ENCODE measurements around the gene SERPINF2. TPM values are rescaled to one million over a fixed set of nuclear protein-coding genes. Genes with fewer than 3 reads are reported as not detected.

Gene SERPINF2
- total RNA-seq, 4 donors from 2014 or later = 1.2 to 9.0 (median 5.9) TPM

GRCh38 chr17:1731194-1731506 lies 11.5 kb upstream of the SERPINF2 start:
- intact Hi-C loops (cut with DNase I; ENCODE audit: low total_unique reads) = no loop called here
- no peak overlapping the region for H3K4me3 ChIP-seq (ENCODE audit: low read depth, poor library complexity, severe bottlenecking)
- no peak for DNase-seq (ENCODE audit: low spot score in 2 of 2)
- TF ChIP-seq POLR2A (IDR thresholded peaks at IDR 0.05) = no peak
- no peak for TF ChIP-seq CTCF (IDR thresholded peaks at IDR 0.05)
- WGBS, 2 donors = 72 to 78% methylated on average over 10 of the region's 10 CpGs

DNA sequence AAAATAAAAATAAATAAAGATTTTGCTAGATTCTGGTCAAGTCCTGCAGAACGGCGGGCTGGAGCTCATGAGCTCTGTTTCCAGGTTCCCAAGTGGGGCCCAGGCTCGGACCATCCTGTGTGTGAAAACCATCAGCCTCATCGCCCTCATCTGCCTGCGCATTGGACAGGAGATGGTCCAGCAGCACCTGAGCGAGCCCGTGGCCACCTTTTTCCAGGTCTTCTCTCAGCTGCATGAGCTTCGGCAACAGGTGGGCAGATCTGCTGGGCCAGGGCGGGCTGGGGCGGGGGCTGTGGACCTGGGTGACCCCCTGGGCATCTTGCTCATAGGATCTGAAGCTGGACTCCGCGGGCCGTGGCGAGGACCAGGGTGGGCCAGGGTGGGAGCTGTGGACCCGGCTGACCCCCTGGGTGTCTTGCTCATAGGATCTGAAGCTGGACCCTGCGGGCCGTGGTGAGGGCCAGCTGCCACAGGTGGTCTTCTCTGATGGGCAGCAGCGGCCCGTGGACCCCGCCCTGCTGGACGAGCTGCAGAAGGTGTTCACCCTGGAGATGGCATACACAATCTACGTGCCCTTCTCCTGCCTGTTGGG lies 10.3 kb upstream of the SERPINF2 start:
- DNase-seq (ENCODE audit: low spot score in 2 of 2) = no peak
- no peak overlapping the region for H3K4me3 ChIP-seq (ENCODE audit: low read depth, poor library complexity, severe bottlenecking)
- 93 to 95% methylated on average over 18 to 22 of the region's 22 CpGs for WGBS, 2 donors
- intact Hi-C loops (cut with DNase I; ENCODE audit: low total_unique reads) = no loop called here
- TF ChIP-seq POLR2A (IDR thresholded peaks at IDR 0.05) = no peak
- no peak for TF ChIP-seq CTCF (IDR thresholded peaks at IDR 0.05)

GRCh38 chr17:1732833-1733321 lies 9.8 kb upstream of the SERPINF2 start:
- H3K4me3 ChIP-seq (ENCODE audit: low read depth, poor library complexity, severe bottlenecking) = no peak overlapping the region
- DNase-seq (ENCODE audit: low spot score in 2 of 2) = no peak
- WGBS, 2 donors = 84 to 86% methylated on average over 11 of the region's 11 CpGs
- intact Hi-C loops (cut with DNase I; ENCODE audit: low total_unique reads) = no loop called here
- TF ChIP-seq CTCF (IDR thresholded peaks at IDR 0.05) = no peak
- no peak for TF ChIP-seq POLR2A (IDR thresholded peaks at IDR 0.05)

DNA sequence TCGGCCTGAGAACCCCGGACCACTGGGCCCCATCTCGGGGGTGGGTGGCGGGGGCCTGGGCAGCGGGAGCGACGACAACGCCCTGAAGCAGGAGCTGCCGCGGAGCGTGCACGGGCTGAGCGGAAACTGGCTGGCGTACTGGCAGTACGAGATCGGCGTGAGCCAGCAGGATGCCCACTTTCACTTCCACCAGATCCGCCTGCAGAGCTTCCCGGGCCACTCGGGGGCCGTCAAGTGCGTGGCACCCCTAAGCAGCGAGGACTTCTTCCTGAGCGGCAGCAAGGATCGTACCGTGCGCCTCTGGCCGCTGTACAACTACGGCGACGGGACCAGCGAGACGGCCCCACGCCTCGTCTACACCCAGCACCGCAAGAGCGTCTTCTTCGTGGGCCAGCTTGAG lies 8.9 kb upstream of the SERPINF2 start:
- TF ChIP-seq CTCF (IDR thresholded peaks at IDR 0.05) (no peak), POLR2A (IDR thresholded peaks at IDR 0.05) (no peak)
- 92 to 96% methylated on average over 38 of the region's 38 CpGs for WGBS, 2 donors
- DNase-seq (ENCODE audit: low spot score in 2 of 2) = no peak
- H3K4me3 ChIP-seq (ENCODE audit: low read depth, poor library complexity, severe bottlenecking) = no peak overlapping the region
- intact Hi-C loops (cut with DNase I; ENCODE audit: low total_unique reads) = no loop called here

DNA sequence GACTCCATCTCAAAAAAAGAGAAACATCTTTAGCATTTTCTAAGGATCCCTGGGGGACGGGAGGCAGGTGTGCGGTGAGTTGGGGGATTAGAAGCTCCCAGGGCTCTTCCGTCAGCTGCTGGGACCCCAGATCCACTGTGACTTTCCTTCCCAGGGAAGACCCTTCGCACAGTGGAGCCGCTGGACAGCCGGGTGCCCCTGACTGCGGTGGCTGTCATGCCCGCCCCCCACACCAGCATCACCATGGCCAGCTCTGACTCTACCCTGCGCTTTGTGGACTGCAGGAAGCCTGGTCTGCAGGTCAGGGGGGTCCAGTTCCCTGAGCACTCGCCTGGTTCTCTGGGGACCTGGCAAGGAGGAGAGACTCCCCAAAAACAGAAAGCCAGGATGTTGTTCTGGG lies 7.3 kb upstream of the SERPINF2 start:
- no peak overlapping the region for H3K4me3 ChIP-seq (ENCODE audit: low read depth, poor library complexity, severe bottlenecking)
- WGBS, 2 donors = 94 to 97% methylated on average over 9 to 10 of the region's 10 CpGs
- DNase-seq (ENCODE audit: low spot score in 2 of 2) = no peak
- intact Hi-C loops (cut with DNase I; ENCODE audit: low total_unique reads) = no loop called here
- TF ChIP-seq POLR2A (IDR thresholded peaks at IDR 0.05) (no peak), CTCF (IDR thresholded peaks at IDR 0.05) (no peak)

DNA sequence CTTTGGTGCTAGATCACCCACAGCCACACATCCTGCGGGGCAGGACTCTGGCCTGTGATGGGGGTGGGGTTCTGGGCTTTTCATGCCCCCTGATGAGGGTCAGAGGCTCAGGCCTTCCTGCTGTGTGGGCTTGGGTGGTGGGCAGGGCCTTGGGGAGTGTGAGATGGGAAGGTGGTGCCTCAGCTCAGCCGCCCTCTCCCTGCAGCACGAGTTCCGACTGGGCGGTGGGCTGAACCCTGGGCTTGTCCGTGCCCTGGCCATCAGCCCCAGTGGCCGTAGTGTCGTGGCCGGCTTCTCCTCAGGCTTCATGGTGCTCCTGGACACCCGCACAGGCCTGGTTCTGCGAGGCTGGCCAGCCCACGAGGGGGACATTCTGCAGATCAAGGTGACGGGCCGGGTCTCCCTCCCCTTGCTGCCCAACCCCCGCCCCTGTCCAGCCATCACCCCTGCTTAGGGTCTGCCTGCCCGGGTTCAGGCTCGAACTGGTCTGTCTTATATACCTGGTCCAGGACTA lies 6.8 kb upstream of the SERPINF2 start:
- WGBS, 2 donors = 87 to 91% methylated on average over 14 to 16 of the region's 17 CpGs
- no peak overlapping the region for H3K4me3 ChIP-seq (ENCODE audit: low read depth, poor library complexity, severe bottlenecking)
- no peak for DNase-seq (ENCODE audit: low spot score in 2 of 2)
- TF ChIP-seq CTCF (IDR thresholded peaks at IDR 0.05) (no peak), POLR2A (IDR thresholded peaks at IDR 0.05) (no peak)
- intact Hi-C loops (cut with DNase I; ENCODE audit: low total_unique reads) = no loop called here
